Ectodermal cell (in vitro differentiated cells): Measurements from ENCODE around the gene STK32C.

ENCODE experiments used
- H3K27ac ChIP-seq: 2 replicates; pipeline ENCODE4 v1.7.0; 2013; ENCODE audit warnings: mild to moderate bottlenecking, low read depth, low read length; ENCODE audit not compliant: insufficient read depth, poor library complexity, severe bottlenecking
- H3K27me3 ChIP-seq: 2 replicates; pipeline ENCODE4 v1.7.0; 2013; ENCODE audit warnings: mild to moderate bottlenecking, low read length; ENCODE audit not compliant: insufficient read depth, control insufficient read depth, poor library complexity, severe bottlenecking
- H3K36me3 ChIP-seq: one replicate; pipeline ENCODE4 v1.7.0; 2013; ENCODE audit warnings: low read length; ENCODE audit not compliant: control insufficient read depth, insufficient read depth
- H3K4me1 ChIP-seq: one replicate; pipeline ENCODE4 v1.7.0; 2013; ENCODE audit warnings: low read length; ENCODE audit not compliant: control insufficient read depth, insufficient read depth
- H3K4me3 ChIP-seq: 2 replicates; pipeline ENCODE4 v1.7.0; 2013; ENCODE audit warnings: low read depth, low read length, control low read depth; ENCODE audit not compliant: insufficient read depth
- H3K9me3 ChIP-seq: 2 replicates; pipeline ENCODE4 v1.7.0; 2013; ENCODE audit warnings: mild to moderate bottlenecking, low read length, moderate library complexity; ENCODE audit not compliant: control insufficient read depth
- WGBS, 2 experiments: methylation state at CpG; one replicate each; pipeline ENCODE4 v1.1.7; 2013; ENCODE audit warnings: missing lambda C conversion rate in 2 of 2; 5-methylcytosine and 5-hydroxymethylcytosine counted together

STK32C gene

GRCh38 chr10:132247943-132248342, 59.8 kb downstream of the STK32C start:
- Histone ChIP-seq H3K36me3 (no peaks in the 10 kb centered on the region), H3K27me3 (no peaks in the 10 kb centered on the region), H3K4me1 (peaks cover 4% of the 10 kb centered on the region), H3K9me3 (no peaks in the 10 kb centered on the region), H3K4me3 (no peak overlapping the region), H3K27ac (no peak overlapping the region)
- WGBS, 2 experiments, result 90 to 92% methylated on average over 19 of the region's 19 CpGs

DNA sequence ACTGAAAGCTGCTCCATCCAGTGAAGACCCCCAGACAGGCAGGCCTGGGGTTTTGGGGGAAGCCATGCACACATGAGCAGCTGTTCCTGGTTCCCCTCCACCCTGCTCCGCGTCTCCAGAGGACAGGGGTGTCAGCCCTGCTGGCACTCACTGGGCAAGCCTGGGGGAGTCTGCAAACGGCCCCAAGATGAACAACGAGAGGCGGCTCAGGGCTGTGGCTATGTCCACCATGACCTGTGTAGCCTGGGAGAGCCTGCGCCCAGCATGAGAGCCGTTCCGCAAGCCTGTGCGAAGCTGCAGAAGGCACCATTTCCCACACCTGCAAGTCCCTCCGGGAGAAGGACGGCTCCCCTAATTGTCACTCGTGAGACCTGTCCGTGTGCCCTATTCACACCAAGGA, 61.5 kb downstream of the STK32C start:
- Histone ChIP-seq H3K9me3 (no peaks in the 10 kb centered on the region), H3K4me1 (peaks cover 12% of the 10 kb centered on the region), H3K4me3 (no peak overlapping the region), H3K36me3 (no peaks in the 10 kb centered on the region), H3K27ac (no peak overlapping the region), H3K27me3 (no peaks in the 10 kb centered on the region)
- WGBS, 2 experiments, result 92 to 93% methylated on average over 13 of the region's 13 CpGs

DNA sequence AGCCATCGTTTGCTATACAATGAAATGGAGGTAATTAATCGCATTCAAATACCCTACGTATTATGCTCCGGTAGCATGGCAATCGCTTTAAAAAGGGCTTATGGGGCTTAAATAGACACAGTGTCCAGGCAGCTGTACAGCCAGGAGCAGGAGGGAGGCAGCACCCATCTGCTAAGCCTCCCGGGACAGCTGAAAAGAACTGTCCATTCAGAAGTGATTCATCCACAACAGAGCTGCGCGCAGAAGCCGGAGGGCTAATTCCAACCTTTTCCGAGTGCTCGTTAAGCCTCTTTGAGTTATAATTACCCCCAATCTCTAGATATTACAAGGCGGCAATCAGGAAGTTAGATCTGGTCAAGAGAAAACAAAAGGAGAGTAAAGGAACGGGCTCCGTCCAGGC, 62.7 kb downstream of the STK32C start:
- H3K27ac ChIP-seq, result no peak overlapping the region
- no peaks in the 10 kb centered on the region for H3K27me3 ChIP-seq
- peaks cover 12% of the 10 kb centered on the region for H3K4me1 ChIP-seq
- no peaks in the 10 kb centered on the region for H3K9me3 ChIP-seq
- no peak overlapping the region for H3K4me3 ChIP-seq
- WGBS, 2 experiments, result 94 to 95% methylated on average over 14 of the region's 14 CpGs
- H3K36me3 ChIP-seq, result no peaks in the 10 kb centered on the region

DNA sequence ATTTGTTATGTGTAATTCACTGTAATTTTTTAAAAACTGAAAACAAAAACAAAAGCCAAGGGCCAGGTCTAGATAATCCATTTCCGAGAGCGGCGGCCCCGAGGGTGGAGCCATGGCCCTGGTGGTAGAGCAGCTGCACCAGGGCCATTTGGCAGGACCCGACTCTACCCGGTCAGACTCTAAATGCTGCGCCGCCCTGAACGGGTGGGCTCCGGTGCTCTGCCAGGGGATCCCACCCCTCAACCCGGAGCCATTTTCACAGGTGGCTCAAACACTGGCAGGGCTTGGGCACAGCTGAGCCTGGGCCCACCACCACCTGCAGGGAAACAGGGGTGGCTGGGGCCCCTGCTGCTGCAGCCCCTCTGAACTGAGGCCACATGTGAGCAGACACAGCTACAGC, 64.1 kb downstream of the STK32C start:
- H3K4me1 ChIP-seq, result peaks cover 12% of the 10 kb centered on the region
- H3K27ac ChIP-seq, result no peak overlapping the region
- WGBS, 2 experiments, result 89 to 90% methylated on average over 11 of the region's 11 CpGs
- no peaks in the 10 kb centered on the region for H3K9me3 ChIP-seq
- H3K4me3 ChIP-seq, result no peak overlapping the region
- no peaks in the 10 kb centered on the region for H3K36me3 ChIP-seq
- H3K27me3 ChIP-seq, result no peaks in the 10 kb centered on the region

- WGBS, 2 experiments, result 83 to 89% methylated on average over 12 of the region's 12 CpGs
Measured at GRCh38 chr10:132243141-132243540, 64.6 kb downstream of the STK32C start.

DNA sequence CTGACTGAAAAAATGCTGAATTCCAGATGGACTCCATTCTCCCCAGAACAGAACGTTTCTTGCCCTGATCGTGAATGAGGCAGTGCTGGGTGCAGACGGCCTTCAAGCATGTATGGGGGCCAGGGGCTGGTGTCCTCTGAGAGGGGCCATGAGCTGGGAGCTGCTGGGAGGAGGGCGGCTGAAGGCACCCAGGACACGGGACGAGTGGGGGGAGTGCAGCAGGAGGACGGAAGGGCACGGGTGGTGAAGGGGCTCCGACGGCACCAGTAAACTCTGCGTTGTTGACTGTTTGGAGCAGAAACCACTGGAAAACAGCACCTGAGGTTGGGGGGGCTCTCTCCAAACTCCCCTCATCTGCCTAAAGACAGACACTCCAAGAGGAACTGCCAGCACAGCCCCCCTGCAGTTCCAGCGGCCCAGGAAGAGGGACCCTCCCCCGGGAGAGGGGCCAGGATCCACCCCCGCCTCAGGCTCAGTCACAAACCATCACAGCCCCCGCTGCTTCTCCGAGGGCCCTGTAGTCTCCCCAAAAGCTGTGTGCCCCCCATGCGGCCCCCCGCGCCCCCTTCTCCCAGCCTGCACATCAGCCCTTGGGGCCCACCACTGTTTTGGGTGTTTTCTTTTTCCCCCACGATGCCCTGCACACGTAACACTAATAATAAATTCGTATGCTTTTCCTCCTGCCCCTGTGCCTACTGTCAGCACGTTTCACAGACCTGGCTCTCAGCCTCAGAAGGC, 65.5 kb downstream of the STK32C start:
- Histone ChIP-seq H3K36me3 (no peaks in the 10 kb centered on the region), H3K4me3 (no peak overlapping the region), H3K9me3 (no peaks in the 10 kb centered on the region), H3K27ac (no peak overlapping the region), H3K27me3 (no peaks in the 10 kb centered on the region), H3K4me1 (peaks cover 22% of the 10 kb centered on the region)
- 85 to 87% methylated on average over 23 of the region's 23 CpGs for WGBS, 2 experiments

More at GRCh38 chr10:132243141-132243540, 64.6 kb downstream of the STK32C start:
- H3K36me3 ChIP-seq, result no peaks in the 10 kb centered on the region
- no peak overlapping the region for H3K4me3 ChIP-seq
- no peak overlapping the region for H3K27ac ChIP-seq
- H3K27me3 ChIP-seq, result no peaks in the 10 kb centered on the region
- no peaks in the 10 kb centered on the region for H3K9me3 ChIP-seq
- H3K4me1 ChIP-seq, result peaks cover 14% of the 10 kb centered on the region

GRCh38 chr10:132241496-132241895, 66.3 kb downstream of the STK32C start:
- H3K9me3 ChIP-seq, result no peaks in the 10 kb centered on the region
- no peak overlapping the region for H3K27ac ChIP-seq
- H3K36me3 ChIP-seq, result no peaks in the 10 kb centered on the region
- 89 to 91% methylated on average over 15 of the region's 15 CpGs for WGBS, 2 experiments
- peaks cover 24% of the 10 kb centered on the region for H3K4me1 ChIP-seq
- H3K4me3 ChIP-seq, result no peak overlapping the region
- no peaks in the 10 kb centered on the region for H3K27me3 ChIP-seq

GRCh38 chr10:132241086-132241485, 66.7 kb downstream of the STK32C start:
- Histone ChIP-seq H3K4me1 (peaks cover 24% of the 10 kb centered on the region), H3K9me3 (no peaks in the 10 kb centered on the region), H3K27ac (no peak overlapping the region), H3K36me3 (no peaks in the 10 kb centered on the region), H3K4me3 (no peak overlapping the region), H3K27me3 (no peaks in the 10 kb centered on the region)
- WGBS, 2 experiments, result 93 to 94% methylated on average over 13 of the region's 13 CpGs

DNA sequence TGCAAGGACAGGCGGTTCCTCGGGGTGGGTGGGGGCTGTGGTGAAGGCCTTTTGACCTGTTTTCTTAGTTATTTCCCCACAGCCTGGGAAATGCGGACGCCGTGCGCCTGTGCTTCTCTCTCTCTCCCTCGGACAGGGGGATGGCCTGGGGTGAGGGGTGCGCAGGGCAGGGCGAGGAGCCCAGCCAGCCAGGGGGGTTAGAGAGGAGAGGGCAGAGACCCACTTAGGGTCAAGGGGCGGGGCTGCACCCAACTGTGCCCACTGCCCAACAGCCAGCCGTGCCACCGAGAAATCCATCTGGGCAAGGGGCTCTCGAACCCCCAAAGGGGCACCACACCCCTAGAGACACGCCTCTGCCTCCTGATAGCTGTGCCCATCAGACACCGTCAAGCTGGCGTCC, 67.2 kb downstream of the STK32C start:
- Histone ChIP-seq H3K4me3 (no peak overlapping the region), H3K9me3 (no peaks in the 10 kb centered on the region), H3K27me3 (no peaks in the 10 kb centered on the region), H3K36me3 (no peaks in the 10 kb centered on the region), H3K27ac (no peak overlapping the region), H3K4me1 (peaks cover 24% of the 10 kb centered on the region)
- WGBS, 2 experiments, result 94 to 96% methylated on average over 16 of the region's 16 CpGs

GRCh38 chr10:132240156-132240555, 67.6 kb downstream of the STK32C start:
- Histone ChIP-seq H3K9me3 (no peaks in the 10 kb centered on the region), H3K4me1 (peaks cover 24% of the 10 kb centered on the region), H3K4me3 (no peak overlapping the region), H3K27me3 (no peaks in the 10 kb centered on the region), H3K36me3 (no peaks in the 10 kb centered on the region), H3K27ac (no peak overlapping the region)
- WGBS, 2 experiments, result 92 to 94% methylated on average over 15 of the region's 15 CpGs
